Hepatocyte (in vitro differentiated cells): ENCODE data around the gene XIRP1.

Experiments used
- CTCF ChIP-seq: fragments of 200-600 bp; sonication (generic); IDR thresholded peaks from 2 replicates; pipeline ENCODE4 v1.5.1; 2016; ENCODE audit warnings: antibody characterized with exemption, mild to moderate bottlenecking; ENCODE audit not compliant: poor library complexity
- EZH2 ChIP-seq: fragments of 200-600 bp; sonication (generic); IDR thresholded peaks from 2 replicates; pipeline ENCODE4 v1.6.1; 2016; ENCODE audit warnings: antibody characterized with exemption, mild to moderate bottlenecking, borderline replicate concordance

DNA sequence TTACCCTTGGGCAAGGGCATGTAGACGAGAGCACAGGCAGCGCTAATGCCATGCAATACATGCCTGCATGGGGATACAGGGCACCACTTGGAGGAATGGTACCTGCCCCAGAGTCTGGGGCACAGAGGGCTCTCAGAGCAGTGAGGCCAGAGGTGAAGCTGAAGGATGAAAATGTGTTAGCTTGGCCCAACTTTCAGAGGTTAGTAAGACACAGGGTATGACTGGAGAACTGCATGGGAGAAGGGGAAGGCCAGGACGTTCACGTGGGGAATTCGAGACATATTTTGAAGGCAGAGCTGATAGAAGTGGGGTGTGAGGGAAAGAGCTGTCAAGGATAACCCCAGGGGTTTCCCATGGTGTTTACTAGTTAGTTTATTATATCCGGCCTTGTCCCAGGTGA is 58.6 kb downstream of the XIRP1 start:
- TF ChIP-seq CTCF (no peak), EZH2 (no peak)
